K562 (cell line): ENCODE measurements around the gene INSR. TPM values are rescaled to one million over a fixed set of nuclear protein-coding genes. Genes with fewer than 3 reads are reported as not detected.

Experiments
- ATAC-seq: fragments of 200-7000 bp; cut with Tn5 transposase; 3 replicates; pipeline ENCODE4 v1.9.1; 2020; ENCODE audit warnings: moderate library complexity
- BruUV-seq: library from RNA; stranded (reverse); fragments of 400-500 nt; replicated peaks from 2 replicates; lab custom pipeline; 2021; lab: Mats Ljungman, UMichigan
- CTCF ChIA-PET: fragments of 300-600 bp; formaldehyde crosslinking; extraction: SDS; loops from one replicate; lab custom pipeline; 2021; ENCODE audit warnings: low intra/inter-chr PET ratio; lab: Yijun Ruan, JAX
- POLR2A ChIA-PET: fragments of 300-600, 350-650 bp; sonication (Branson Sonifier 250); formaldehyde crosslinking; extraction: SDS; loops from one replicate; lab custom pipeline; 2021; ENCODE audit warnings: antibody characterized with exemption, inconsistent platforms; lab: Yijun Ruan, JAX
- DNase-seq, 4 experiments: peaks; one replicate each; pipeline versions ENCODE4 v3.0.0 to v3.0.0-alpha.2; 2011 to 2018; ENCODE audit warnings: low spot score in 3 of 4, mixed read lengths in 3 of 4; ENCODE audit errors: extremely low read depth in 1 of 4
- FAIRE-seq: peaks from 2 replicates; lab custom pipeline; 2011; peaks lifted over from hg19 to GRCh38; lab: Jason Lieb, UNC
- H2AFZ ChIP-seq: 2 replicates; pipeline ENCODE4 v1.6.0; 2011; ENCODE audit warnings: low read depth, low read length, control low read depth, inconsistent platforms
- H3K27ac ChIP-seq: fragments of 200-600 bp; 3 replicates; pipeline ENCODE4 v1.8.0; 2011; ENCODE audit warnings: low read depth, mild to moderate bottlenecking, control low read depth, inconsistent platforms, low read length, moderate library complexity, mixed read lengths; ENCODE audit errors: extremely low read depth
- H3K27me3 ChIP-seq, 2 experiments: fragments of 300-600 bp in 1 of 2; 2 replicates in 1 of 2; 3 replicates in 1 of 2; pipeline versions ENCODE4 v1.6.0 to v1.8.0; 2011; ENCODE audit warnings: inconsistent platforms in 2 of 2, low read length in 2 of 2, mild to moderate bottlenecking in 1 of 2, mixed read lengths in 1 of 2, moderate library complexity in 1 of 2; ENCODE audit not compliant: control insufficient read depth in 2 of 2, insufficient read depth in 2 of 2
- H3K36me3 ChIP-seq: fragments of 300-600 bp; 3 replicates; pipeline ENCODE4 v1.8.0; 2011; ENCODE audit warnings: mild to moderate bottlenecking, low read length, inconsistent platforms; ENCODE audit not compliant: control insufficient read depth, insufficient read depth
- H3K4me1 ChIP-seq, 2 experiments: fragments of 200-600 bp in 1 of 2; replicated peaks in 1 of 2; 2 replicates in 1 of 2; 3 replicates in 1 of 2; pipeline versions ENCODE4 v1.5.1 to v1.8.0; 2011; ENCODE audit warnings: inconsistent platforms in 2 of 2, low read length in 2 of 2, mild to moderate bottlenecking in 1 of 2, mixed read lengths in 1 of 2, moderate library complexity in 1 of 2; ENCODE audit not compliant: control insufficient read depth in 2 of 2, insufficient read depth in 2 of 2
- H3K4me2 ChIP-seq: 2 replicates; pipeline ENCODE4 v1.6.1; 2011; ENCODE audit warnings: low read length, control low read depth, inconsistent platforms, mixed read lengths; ENCODE audit not compliant: insufficient read depth
- H3K4me3 ChIP-seq: fragments of 200-600 bp; sonication (generic), shearing (Covaris generic); 2 replicates; pipeline ENCODE4 v1.5.1; 2016; ENCODE audit warnings: control low read depth, inconsistent platforms
- H3K79me2 ChIP-seq: fragments of 200-600 bp; 3 replicates; pipeline ENCODE4 v1.8.0; 2011; ENCODE audit warnings: low read length, inconsistent platforms; ENCODE audit not compliant: control insufficient read depth, insufficient read depth
- H3K9ac ChIP-seq, 2 experiments: 2 replicates each; pipeline versions ENCODE4 v1.6.0 to v1.6.1; 2011; ENCODE audit warnings: low read depth in 2 of 2, low read length in 2 of 2, control low read depth in 1 of 2, inconsistent platforms in 1 of 2, mild to moderate bottlenecking in 1 of 2, mixed read lengths in 1 of 2; ENCODE audit not compliant: insufficient read depth in 1 of 2
- H3K9me1 ChIP-seq: one replicate; pipeline ENCODE4 v1.6.0; 2011; ENCODE audit warnings: inconsistent platforms, mild to moderate bottlenecking, low read length, moderate library complexity; ENCODE audit not compliant: control insufficient read depth, insufficient read depth
- H3K9me3 ChIP-seq: replicated peaks from 2 replicates; pipeline ENCODE4 v1.5.1; 2011; ENCODE audit warnings: low read depth, low read length, inconsistent platforms; ENCODE audit not compliant: control insufficient read depth, insufficient read depth
- H4K20me1 ChIP-seq: replicated peaks from 2 replicates; pipeline ENCODE4 v1.6.1; 2011; ENCODE audit warnings: low read length, inconsistent platforms, mixed read lengths; ENCODE audit not compliant: control insufficient read depth, insufficient read depth
- CBFA2T2 ChIP-seq: fragments of 450-650 bp; conservative IDR thresholded peaks from 2 replicates; pipeline ENCODE4 v1.6.1; 2017; ENCODE audit warnings: mild to moderate bottlenecking
- CHD4 ChIP-seq: fragments of 200-600 bp; sonication (generic); IDR thresholded peaks from 3 replicates; pipeline ENCODE4 v1.6.1; 2012; ENCODE audit warnings: low read depth, mild to moderate bottlenecking, mixed read lengths, low read length, inconsistent platforms; ENCODE audit not compliant: insufficient read depth, insufficient replicate concordance, poor library complexity, severe bottlenecking
- DDX20 ChIP-seq: fragments of 450-650 bp; IDR thresholded peaks from 2 replicates; pipeline ENCODE4 v1.6.1; 2016; ENCODE audit warnings: missing genetic modification characterization, low read depth, mild to moderate bottlenecking, missing compliant biosample characterization, moderate library complexity
- ETV1 ChIP-seq: fragments of 450-650 bp; conservative IDR thresholded peaks from 2 replicates; pipeline ENCODE4 v1.6.1; 2016; ENCODE audit warnings: missing genetic modification characterization, control low read depth, low read depth, missing compliant biosample characterization
- GTF2A2 ChIP-seq: IDR thresholded peaks from 2 replicates; pipeline ENCODE4 v1.6.1; 2016; ENCODE audit warnings: mild to moderate bottlenecking, missing genetic modification characterization, missing compliant biosample characterization
- HDAC6 ChIP-seq: IDR thresholded peaks from 2 replicates; pipeline ENCODE4 v1.6.1; 2012; ENCODE audit warnings: low read depth, mild to moderate bottlenecking, control low read depth, inconsistent platforms, low read length, moderate library complexity
- HNRNPH1 ChIP-seq: fragments of 200-400 bp; formaldehyde crosslinking; optimal IDR thresholded peaks from 2 replicates; pipeline ENCODE3; 2017; ENCODE audit warnings: low read depth, mild to moderate bottlenecking, low read length, moderate library complexity
- HNRNPK ChIP-seq: fragments of 200-400 bp; formaldehyde crosslinking; IDR thresholded peaks from one replicate; pipeline ENCODE4 v1.6.1; 2018; ENCODE audit warnings: mild to moderate bottlenecking, low read depth, low read length; ENCODE audit not compliant: poor library complexity, severe bottlenecking
- MCM3 ChIP-seq: fragments of 450-650 bp; IDR thresholded peaks from 2 replicates; pipeline ENCODE4 v1.6.1; 2016
- MXD1 ChIP-seq: fragments of 250-450 bp; sonication (Bioruptor Pico); IDR thresholded peaks from 2 replicates; pipeline ENCODE4 v1.8.0; 2021; ENCODE audit warnings: borderline replicate concordance, mild to moderate bottlenecking, moderate library complexity; ENCODE audit not compliant: poor library complexity, severe bottlenecking
- POLR2B ChIP-seq: fragments of 450-650 bp; IDR thresholded peaks from 2 replicates; pipeline ENCODE4 v1.6.1; 2018; ENCODE audit warnings: low read depth; ENCODE audit not compliant: partially characterized antibody
- TEAD1 ChIP-seq, 2 experiments: fragments of 450-650 bp in 1 of 2; sonication (generic) in 1 of 2; formaldehyde crosslinking; IDR thresholded peaks; 2 replicates each; pipeline versions ENCODE4 v1.4.0 to v1.8.0; 2020 to 2022; ENCODE audit warnings: mild to moderate bottlenecking in 2 of 2, missing genetic modification reagents in 1 of 2
- ZNF274 ChIP-seq: IDR thresholded peaks from 2 replicates; pipeline ENCODE4 v1.6.1; 2011; ENCODE audit warnings: low read depth, mild to moderate bottlenecking, low read length, moderate library complexity, borderline replicate concordance
- ZNF696 ChIP-seq: fragments of 250-450 bp; sonication (Bioruptor Pico); conservative IDR thresholded peaks from 2 replicates; pipeline ENCODE4 v1.4.0; 2020; ENCODE audit warnings: mild to moderate bottlenecking, moderate library complexity
- ZNF764 ChIP-seq: fragments of 250-450 bp; sonication (Bioruptor Pico); IDR thresholded peaks from 2 replicates; pipeline ENCODE4 v1.4.0; 2020; ENCODE audit warnings: low read depth, mild to moderate bottlenecking, moderate library complexity
- ZSCAN29 ChIP-seq: fragments of 450-650 bp; IDR thresholded peaks from 2 replicates; pipeline ENCODE4 v1.6.1; 2017
- WGBS: fragments of 100-300 bp; shearing (Covaris generic); methylation state at CpG from one replicate; pipeline ENCODE4 v1.1.6; 2016; ENCODE audit warnings: low coverage, mixed read lengths; ENCODE audit not compliant: insufficient coverage; ENCODE audit errors: missing lambda C conversion rate; 5-methylcytosine and 5-hydroxymethylcytosine counted together
- in situ Hi-C: fragments of 300-500 bp; cut with MboI; formaldehyde crosslinking; loops from 4 replicates; pipeline ENCODE4 v1.15.0; 2018; ENCODE audit warnings: inconsistent platforms, mixed read lengths
- intact Hi-C: fragments of 100-400 bp; cut with micrococcal nuclease; formaldehyde crosslinking; loops from 2 replicates; pipeline ENCODE4 v1.14.2; 2022
- polyA plus RNA-seq, 8 experiments: library from polyadenylated mRNA; depleted of rRNA in 4 of 8; stranded (reverse) in 5 of 8; unstranded in 3 of 8; fragments of >200 nt; fragmentation: Nextera tagmentation in 2 of 8; fragmentation: Illumina TruSeq in 1 of 8; extraction: Ambion mirVana in 2 of 8; extraction: Trizol in 1 of 8; gene quantifications; 2 replicates each; pipeline versions ENCODE4 v1.2.1 to v1.2.3, GENCODE V29; 2011 to 2014; ENCODE audit warnings: inconsistent platforms in 1 of 8, missing spikeins in 1 of 8
- total RNA-seq, 7 experiments: library from RNA; depleted of rRNA in 6 of 7; stranded (reverse); fragments of >200 nt in 6 of 7; fragmentation: Illumina TruSeq in 2 of 7; extraction: Trizol in 2 of 7; gene quantifications; 2 replicates each; pipeline versions ENCODE4 v1.2.1 to v1.2.3, GENCODE V29; 2011 to 2021; ENCODE audit warnings: low replicate concordance in 1 of 7
- TF ChIP-seq, protein P1 (sequence below): sonication (generic); formaldehyde crosslinking; IDR thresholded peaks from 2 replicates; pipeline ENCODE4 v1.8.1; 2023; ENCODE audit warnings: mild to moderate bottlenecking, missing genetic modification reagents, moderate library complexity
- TF ChIP-seq, protein P2 (sequence below), 2 experiments: fragments of 450-650 bp in 1 of 2; sonication (generic) in 1 of 2; formaldehyde crosslinking in 1 of 2; IDR thresholded peaks in 1 of 2; conservative IDR thresholded peaks in 1 of 2; 2 replicates each; pipeline versions ENCODE4 v1.6.1 to v1.8.1; 2016 to 2023; ENCODE audit warnings: mild to moderate bottlenecking in 2 of 2, moderate library complexity in 2 of 2, inconsistent platforms in 1 of 2, missing genetic modification reagents in 1 of 2

INSR gene
- total and polyA plus RNA-seq, 9 of the 15 experiments (the other 6 are each of a cell fraction or from before 2014, with no cell fraction given): 0.04 to 0.88 (median 0.41) TPM

GRCh38 chr19:7069042-7069903 is 224.9 kb downstream of the INSR start, which contains the start of gene ZNF557:
ZNF557 (plus strand) TSS chr19:7069703; CDS start chr19:7075075, 5,372 bp downstream.
- no TSS peak for BruUV-seq
- no peaks in the 10 kb centered on the region for H3K9me1 ChIP-seq
- peak within 1 kb of the TSS; percentile 92 for H3K4me2 ChIP-seq
- FAIRE-seq (peak; percentile 86), DNase-seq (peak; percentile 94 to 98 (median 96)), ATAC-seq (peak; percentile 100)
- no peaks in the 10 kb centered on the region for H3K27me3 ChIP-seq
- H3K9ac ChIP-seq: peak within 1 kb of the TSS; percentile 88 to 92
- H3K36me3 ChIP-seq: peaks cover 29% of the 10 kb centered on the region
- H3K4me1 ChIP-seq: peaks cover 3 to 8% of the 10 kb centered on the region in 2 experiments; a peak in 2 of 5 replicates
- no peaks in the 10 kb centered on the region for H3K9me3 ChIP-seq
- H3K4me3 ChIP-seq: peak within 1 kb of the TSS; percentile 98
- 2% methylated on average over 50 of the region's 56 CpGs for WGBS
- CTCF ChIA-PET: interaction anchor here (0.6 kb wide), 1 partner anchor 56 kb away, joined by 3 read pairs; no protein-coding TSS in a partner anchor
- peak within 1 kb of the TSS; percentile 100 for H2AFZ ChIP-seq
- intact Hi-C loops: no loop called here
- peak within 1 kb of the TSS; percentile 92 for H3K27ac ChIP-seq
- peaks cover 13% of the 10 kb centered on the region for H3K79me2 ChIP-seq
- in situ Hi-C loops: loop anchor here (5.0 kb wide), 1 partner anchor 42 kb away; no protein-coding TSS in a partner anchor
- no peaks in the 10 kb centered on the region for H4K20me1 ChIP-seq
- POLR2A ChIA-PET: interaction anchor here (0.6 to 1.7 kb wide), 4 partner anchors 9 to 452 kb away, joined by 3 to 7 read pairs (median 6); no protein-coding TSS in a partner anchor
- TF ChIP-seq CHD4: no peak
- TF ChIP-seq MCM3: no peak
- no peak for TF ChIP-seq CBFA2T2
- TF ChIP-seq ZNF764: no peak
- peak in 1 of 2 experiments; percentile 53; a peak in 1 of 4 replicates for TF ChIP-seq TEAD1 (CRISPR knock-in tag; IDR thresholded peaks at IDR 0.05)
- peak; percentile 85 for TF ChIP-seq POLR2B
- TF ChIP-seq MXD1 (CRISPR knock-in tag): no peak
- no peak for TF ChIP-seq GTF2A2 (tag)
- no peak for TF ChIP-seq ZNF274
- peak; percentile 79 for TF ChIP-seq ETV1
- no peak for TF ChIP-seq ZSCAN29
- no peak for TF ChIP-seq DDX20
- no peak for TF ChIP-seq HDAC6
- TF ChIP-seq, protein P1, sequence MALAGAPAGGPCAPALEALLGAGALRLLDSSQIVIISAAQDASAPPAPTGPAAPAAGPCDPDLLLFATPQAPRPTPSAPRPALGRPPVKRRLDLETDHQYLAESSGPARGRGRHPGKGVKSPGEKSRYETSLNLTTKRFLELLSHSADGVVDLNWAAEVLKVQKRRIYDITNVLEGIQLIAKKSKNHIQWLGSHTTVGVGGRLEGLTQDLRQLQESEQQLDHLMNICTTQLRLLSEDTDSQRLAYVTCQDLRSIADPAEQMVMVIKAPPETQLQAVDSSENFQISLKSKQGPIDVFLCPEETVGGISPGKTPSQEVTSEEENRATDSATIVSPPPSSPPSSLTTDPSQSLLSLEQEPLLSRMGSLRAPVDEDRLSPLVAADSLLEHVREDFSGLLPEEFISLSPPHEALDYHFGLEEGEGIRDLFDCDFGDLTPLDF (CRISPR knock-in tag): no peak
- no peak for TF ChIP-seq HNRNPK
- TF ChIP-seq, protein P2, sequence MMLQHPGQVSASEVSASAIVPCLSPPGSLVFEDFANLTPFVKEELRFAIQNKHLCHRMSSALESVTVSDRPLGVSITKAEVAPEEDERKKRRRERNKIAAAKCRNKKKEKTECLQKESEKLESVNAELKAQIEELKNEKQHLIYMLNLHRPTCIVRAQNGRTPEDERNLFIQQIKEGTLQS (IDR thresholded peaks at IDR 0.05): no peak
- TF ChIP-seq, protein P2 (CRISPR knock-in tag; conservative IDR thresholded peaks at IDR 0.05): no peak
- no peak for TF ChIP-seq HNRNPH1
- no peak for TF ChIP-seq ZNF696
